ENCODE results near the gene CMBL. TPM values are rescaled to one million over a fixed set of nuclear protein-coding genes. Genes with fewer than 3 reads are reported as not detected.
"Not testable (repeated sequence)": the region's sequence is repeated elsewhere in the genome, so short reads cannot be mapped to it uniquely, and the experiment has no call there.

Gene CMBL
- not detected in 2 replicates for total RNA-seq (2014; rRNA removed; shearing (Covaris generic))
- not detected in 2 replicates for polyA plus RNA-seq (2015; cell fraction: cytosol; rRNA removed)
- not detected in 2 replicates for polyA plus RNA-seq (2015; cell fraction: nucleus; rRNA removed)

- DNase-seq (ENCODE audit: low read depth, low spot score), result no peak
- in situ Hi-C loops (cut with HindIII; ENCODE audit: low pct_unique_long_range_greater_than_20kb, low sequenced_read_pairs), result no loop called here
Measured at GRCh38 chr5:10307206-10308148, at the start of gene CMBL. Gene CMBL, minus strand, starts transcription at chr5:10307902. Its CDS starts 17,140 bp downstream, at chr5:10290762.

GRCh38 chr5:10355071-10355889 is 47.6 kb upstream of the CMBL start:
- peak; percentile 55 for DNase-seq (ENCODE audit: low read depth, low spot score)
- in situ Hi-C loops (cut with HindIII; ENCODE audit: low pct_unique_long_range_greater_than_20kb, low sequenced_read_pairs), result no loop called here

GRCh38 chr5:10354048-10354872 is 46.6 kb upstream of the CMBL start:
- in situ Hi-C loops (cut with HindIII; ENCODE audit: low pct_unique_long_range_greater_than_20kb, low sequenced_read_pairs), result no loop called here
- DNase-seq (ENCODE audit: low read depth, low spot score), result peak; percentile 84

- peak; percentile 94 for DNase-seq (ENCODE audit: low read depth, low spot score)
- in situ Hi-C loops (cut with HindIII; ENCODE audit: low pct_unique_long_range_greater_than_20kb, low sequenced_read_pairs), result no loop called here
Measured at GRCh38 chr5:10353241-10354047, 45.7 kb upstream of the CMBL start, which contains the start of gene MARCHF6. Gene MARCHF6, plus strand, starts transcription at chr5:10353695. Its CDS starts 204 bp downstream, at chr5:10353899.

GRCh38 chr5:10352430-10353240 is 44.9 kb upstream of the CMBL start:
- no peak for DNase-seq (ENCODE audit: low read depth, low spot score)
- in situ Hi-C loops (cut with HindIII; ENCODE audit: low pct_unique_long_range_greater_than_20kb, low sequenced_read_pairs), result no loop called here

GRCh38 chr5:10351919-10352318 is 44.2 kb upstream of the CMBL start:
- no peak for DNase-seq (ENCODE audit: low read depth, low spot score)
- in situ Hi-C loops (cut with HindIII; ENCODE audit: low pct_unique_long_range_greater_than_20kb, low sequenced_read_pairs), result no loop called here

- in situ Hi-C loops (cut with HindIII; ENCODE audit: low pct_unique_long_range_greater_than_20kb, low sequenced_read_pairs), result no loop called here
- DNase-seq (ENCODE audit: low read depth, low spot score), result peak; percentile 53
Measured at GRCh38 chr5:10351199-10351905, 43.6 kb upstream of the CMBL start.

- no peak for DNase-seq (ENCODE audit: low read depth, low spot score)
- in situ Hi-C loops (cut with HindIII; ENCODE audit: low pct_unique_long_range_greater_than_20kb, low sequenced_read_pairs), result no loop called here
Measured at GRCh38 chr5:10348258-10348657, 40.6 kb upstream of the CMBL start.

- DNase-seq (ENCODE audit: low read depth, low spot score); in situ Hi-C loops (cut with HindIII; ENCODE audit: low pct_unique_long_range_greater_than_20kb, low sequenced_read_pairs): not testable (repeated sequence)
Measured at GRCh38 chr5:10344461-10345106, 36.9 kb upstream of the CMBL start.

- in situ Hi-C loops (cut with HindIII; ENCODE audit: low pct_unique_long_range_greater_than_20kb, low sequenced_read_pairs), result no loop called here
- DNase-seq (ENCODE audit: low read depth, low spot score), result no peak
Measured at GRCh38 chr5:10343486-10343885, 35.8 kb upstream of the CMBL start.

- in situ Hi-C loops (cut with HindIII; ENCODE audit: low pct_unique_long_range_greater_than_20kb, low sequenced_read_pairs), result no loop called here
- DNase-seq (ENCODE audit: low read depth, low spot score), result no peak
Measured at GRCh38 chr5:10339958-10340357, 32.3 kb upstream of the CMBL start.

GRCh38 chr5:10339058-10339811 is 31.5 kb upstream of the CMBL start:
- DNase-seq (ENCODE audit: low read depth, low spot score), result no peak
- in situ Hi-C loops (cut with HindIII; ENCODE audit: low pct_unique_long_range_greater_than_20kb, low sequenced_read_pairs), result no loop called here

- in situ Hi-C loops (cut with HindIII; ENCODE audit: low pct_unique_long_range_greater_than_20kb, low sequenced_read_pairs), result no loop called here
- no peak for DNase-seq (ENCODE audit: low read depth, low spot score)
Measured at GRCh38 chr5:10338686-10339057, 31.0 kb upstream of the CMBL start.

GRCh38 chr5:10337986-10338385 is 30.3 kb upstream of the CMBL start:
- in situ Hi-C loops (cut with HindIII; ENCODE audit: low pct_unique_long_range_greater_than_20kb, low sequenced_read_pairs), result no loop called here
- DNase-seq (ENCODE audit: low read depth, low spot score), result no peak

Measured in SK-MEL-5 (cell line).